HG02642 (cell line): ENCODE results near the gene RER1.
A peak's percentile ranks its signal among the peaks of the same experiment; 100 is the strongest.

Experiments used
- ATAC-seq: cut with Tn5 transposase; IDR thresholded peaks from one replicate; pipeline ENCODE4 v1.9.1; 2021; ENCODE audit warnings: mild to moderate bottlenecking; ENCODE audit not compliant: unreplicated experiment, poor library complexity

RER1 gene

GRCh38 chr1:2391041-2391930 lies at the start of gene RER1, which contains the start of gene MORN1:
RER1 (plus strand) TSS chr1:2391841; CDS start chr1:2395791, 3,950 bp downstream.
MORN1 (minus strand) TSS chr1:2391554; CDS start chr1:2391533, 21 bp downstream.
- ATAC-seq = peak; percentile 91

- ATAC-seq = no peak
Observed at GRCh38 chr1:2342384-2343022, 49.1 kb upstream of the RER1 start.

GRCh38 chr1:2343023-2343935 lies 48.4 kb upstream of the RER1 start:
- ATAC-seq = no peak

GRCh38 chr1:2344121-2344681 lies 47.4 kb upstream of the RER1 start:
- ATAC-seq = no peak

- no peak for ATAC-seq
Observed at GRCh38 chr1:2344744-2345296, 46.8 kb upstream of the RER1 start.

- no peak for ATAC-seq
Observed at GRCh38 chr1:2345297-2346075, 46.2 kb upstream of the RER1 start.

- ATAC-seq = no peak
Observed at GRCh38 chr1:2346691-2347408, 44.8 kb upstream of the RER1 start.

GRCh38 chr1:2347409-2347785 lies 44.2 kb upstream of the RER1 start:
- ATAC-seq = no peak

GRCh38 chr1:2347896-2348295 lies 43.7 kb upstream of the RER1 start:
- no peak for ATAC-seq

GRCh38 chr1:2348346-2349325 lies 43.0 kb upstream of the RER1 start:
- ATAC-seq = no peak

GRCh38 chr1:2349806-2350205 lies 41.8 kb upstream of the RER1 start:
- no peak for ATAC-seq

GRCh38 chr1:2350501-2350900 lies 41.1 kb upstream of the RER1 start:
- ATAC-seq = no peak

GRCh38 chr1:2350911-2351655 lies 40.6 kb upstream of the RER1 start:
- ATAC-seq = no peak

GRCh38 chr1:2351723-2352122 lies 39.9 kb upstream of the RER1 start:
- ATAC-seq = no peak

GRCh38 chr1:2352341-2352896 lies 39.2 kb upstream of the RER1 start:
- no peak for ATAC-seq

GRCh38 chr1:2352897-2353550 lies 38.6 kb upstream of the RER1 start:
- no peak for ATAC-seq
